NT2/D1 (cell line): Measurements from ENCODE around the gene CKS1B.

Experiments
- DNase-seq: peaks from one replicate; pipeline ENCODE4 v3.0.0-alpha.2; 2011; ENCODE audit warnings: low read depth, low spot score
- H3K27me3 ChIP-seq: 2 replicates; pipeline ENCODE4 v1.6.0; 2011; ENCODE audit warnings: mild to moderate bottlenecking; ENCODE audit not compliant: insufficient read length, insufficient read depth
- H3K36me3 ChIP-seq: 2 replicates; pipeline ENCODE4 v1.6.1; 2011; ENCODE audit warnings: mild to moderate bottlenecking, low read length, mixed read lengths; ENCODE audit not compliant: insufficient read depth, insufficient read length
- H3K4me1 ChIP-seq: 2 replicates; pipeline ENCODE4 v1.5.1; 2011; ENCODE audit not compliant: insufficient read depth, insufficient read length
- H3K4me3 ChIP-seq: 2 replicates; pipeline ENCODE4 v1.5.1; 2011; ENCODE audit warnings: low read depth; ENCODE audit not compliant: insufficient read length
- H3K9ac ChIP-seq: 2 replicates; pipeline ENCODE4 v1.6.0; 2011; ENCODE audit warnings: low read depth; ENCODE audit not compliant: insufficient read length
- H3K9me3 ChIP-seq: 2 replicates; pipeline ENCODE4 v1.5.1; 2011; ENCODE audit warnings: mild to moderate bottlenecking, low read length; ENCODE audit not compliant: insufficient read depth
- SUZ12 ChIP-seq: IDR thresholded peaks from 2 replicates; pipeline ENCODE4 v1.6.1; 2011; ENCODE audit not compliant: insufficient read length, insufficient read depth; ENCODE audit errors: extremely low read depth
- YY1 ChIP-seq: IDR thresholded peaks from 2 replicates; pipeline ENCODE4 v1.6.1; 2011; ENCODE audit not compliant: insufficient read length, insufficient read depth
- ZNF274 ChIP-seq: IDR thresholded peaks from 2 replicates; pipeline ENCODE4 v1.6.1; 2011; ENCODE audit warnings: mild to moderate bottlenecking, low read depth, low read length

Gene CKS1B

GRCh38 chr1:154936555-154937084, 37.9 kb upstream of the CKS1B start, which contains the start of gene PMVK:
Gene PMVK (minus strand): TSS chr1:154936719. CDS start chr1:154936685, 34 bp downstream.
- Histone ChIP-seq H3K9ac (peak within 1 kb of the TSS; percentile 89), H3K4me1 (peaks cover 13% of the 10 kb centered on the region), H3K4me3 (peak within 1 kb of the TSS; percentile 70), H3K36me3 (peaks cover 5% of the 10 kb centered on the region), H3K9me3 (no peaks in the 10 kb centered on the region), H3K27me3 (no peaks in the 10 kb centered on the region)
- peak; percentile 98 for DNase-seq
- TF ChIP-seq SUZ12 (no peak), ZNF274 (no peak), YY1 (no peak)

GRCh38 chr1:154937085-154937987, 37.1 kb upstream of the CKS1B start:
- peak; percentile 88 for DNase-seq
- Histone ChIP-seq H3K27me3 (no peaks in the 10 kb centered on the region), H3K9ac (peak overlapping the region; percentile 89), H3K4me3 (peak overlapping the region; percentile 70), H3K4me1 (peaks cover 19% of the 10 kb centered on the region), H3K36me3 (no peaks in the 10 kb centered on the region), H3K9me3 (no peaks in the 10 kb centered on the region)
- TF ChIP-seq SUZ12 (no peak), ZNF274 (no peak), YY1 (no peak)

GRCh38 chr1:154937988-154938386, 36.5 kb upstream of the CKS1B start:
- Histone ChIP-seq H3K9ac (peak overlapping the region; percentile 89), H3K36me3 (no peaks in the 10 kb centered on the region), H3K27me3 (no peaks in the 10 kb centered on the region), H3K4me3 (peak overlapping the region; percentile 70), H3K4me1 (peaks cover 24% of the 10 kb centered on the region), H3K9me3 (no peaks in the 10 kb centered on the region)
- TF ChIP-seq ZNF274 = no peak
- TF ChIP-seq SUZ12 = no peak
- no peak for TF ChIP-seq YY1
- no peak for DNase-seq

- TF ChIP-seq ZNF274 (no peak), YY1 (no peak), SUZ12 (no peak)
- no peaks in the 10 kb centered on the region for H3K9me3 ChIP-seq
- no peak overlapping the region for H3K4me3 ChIP-seq
- no peak for DNase-seq
- H3K9ac ChIP-seq = no peak overlapping the region
- H3K36me3 ChIP-seq = no peaks in the 10 kb centered on the region
- H3K27me3 ChIP-seq = no peaks in the 10 kb centered on the region
- H3K4me1 ChIP-seq = peaks cover 24% of the 10 kb centered on the region
Measured at GRCh38 chr1:154938604-154939399, 35.7 kb upstream of the CKS1B start.

- peaks cover 29% of the 10 kb centered on the region for H3K4me1 ChIP-seq
- H3K9me3 ChIP-seq = no peaks in the 10 kb centered on the region
- H3K36me3 ChIP-seq = peaks cover 2% of the 10 kb centered on the region
- no peak for DNase-seq
- no peak overlapping the region for H3K9ac ChIP-seq
- TF ChIP-seq YY1 = no peak
- TF ChIP-seq SUZ12 = no peak
- no peak for TF ChIP-seq ZNF274
- H3K4me3 ChIP-seq = no peak overlapping the region
- H3K27me3 ChIP-seq = no peaks in the 10 kb centered on the region
Measured at GRCh38 chr1:154940213-154940560, 34.3 kb upstream of the CKS1B start.

GRCh38 chr1:154940651-154941194, 33.8 kb upstream of the CKS1B start:
- TF ChIP-seq SUZ12 (no peak), ZNF274 (no peak), YY1 (no peak)
- peaks cover 29% of the 10 kb centered on the region for H3K4me1 ChIP-seq
- H3K36me3 ChIP-seq = peaks cover 8% of the 10 kb centered on the region
- H3K9ac ChIP-seq = no peak overlapping the region
- H3K9me3 ChIP-seq = no peaks in the 10 kb centered on the region
- no peak overlapping the region for H3K4me3 ChIP-seq
- DNase-seq = no peak
- H3K27me3 ChIP-seq = no peaks in the 10 kb centered on the region
